Measurements from ENCODE around the gene MUL1.
"Not testable (repeated sequence)": the region's sequence is repeated elsewhere in the genome, so short reads cannot be mapped to it uniquely, and the experiment has no call there.

The MUL1 gene

DNA sequence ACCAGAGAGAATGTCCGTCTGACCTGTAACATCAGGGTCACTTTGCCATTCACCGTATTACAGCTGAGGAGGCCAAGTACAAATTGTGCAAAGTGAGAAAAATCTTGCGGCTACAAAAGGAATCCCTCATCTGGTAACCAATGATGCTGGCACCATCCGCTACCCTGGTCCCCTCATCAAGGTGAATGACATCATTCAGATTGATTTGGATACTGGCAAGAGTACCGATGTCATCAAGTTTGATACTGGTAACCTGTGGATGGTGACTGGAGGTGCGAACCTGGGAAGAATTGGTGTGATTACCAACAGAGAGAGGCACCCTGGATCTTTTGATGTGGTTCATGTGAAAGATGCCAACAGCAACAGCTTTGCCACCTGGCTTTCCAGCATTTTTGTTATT lies 18.3 kb upstream of the MUL1 start:
- WGBS = 83% methylated on average over 6 of the region's 6 CpGs
- Histone ChIP-seq H3K4me2 (ENCODE audit: low read length, poor library complexity, severe bottlenecking) (no peak overlapping the region), H3K79me1 (replicated peaks; ENCODE audit: low read length, poor library complexity, severe bottlenecking) (no peaks in the 10 kb centered on the region), H3K14ac (ENCODE audit: low read length in 2 of 2) (no peak overlapping the region), H3K27me3 (ENCODE audit: control insufficient read depth in 1 of 2, insufficient read depth in 1 of 2, low read length in 2 of 2) (peaks cover 44 to 45% of the 10 kb centered on the region in 2 experiments), H3K4me1 (ENCODE audit: control insufficient read depth, insufficient read depth, low read depth, low read length) (no peaks in the 10 kb centered on the region), H4K8ac (ENCODE audit: low read length) (no peak overlapping the region), H3K4ac (ENCODE audit: low read depth in 1 of 2, low read length in 2 of 2) (no peak overlapping the region), H3K18ac (ENCODE audit: low read depth in 1 of 2, low read length in 2 of 2) (no peak overlapping the region), H2BK120ac (ENCODE audit: low read depth, low read length) (no peak overlapping the region), H3K9me3 (ENCODE audit: control insufficient read depth, low read length) (no peaks in the 10 kb centered on the region), H2BK15ac (ENCODE audit: low read depth, poor library complexity, severe bottlenecking) (no peak overlapping the region), H3K27ac (ENCODE audit: low read length, poor library complexity, severe bottlenecking) (no peak overlapping the region), H4K91ac (ENCODE audit: low read length) (no peak overlapping the region), H2AK5ac (ENCODE audit: low read length, severe bottlenecking) (no peak overlapping the region), H2AFZ (ENCODE audit: low read depth, low read length) (no peak overlapping the region), H3K36me3 (ENCODE audit: control insufficient read depth in 1 of 2, insufficient read depth in 2 of 2, low read depth in 1 of 2, low read length in 2 of 2) (no peaks in the 10 kb centered on the region), H2BK12ac (ENCODE audit: low read length in 2 of 2) (no peak overlapping the region), H3K9ac (ENCODE audit: low read length) (no peak overlapping the region), H2BK5ac (ENCODE audit: low read depth, low read length, poor library complexity, severe bottlenecking) (no peak overlapping the region), H3K23ac (ENCODE audit: low read length in 2 of 2) (no peak overlapping the region), H3K4me3 (ENCODE audit: insufficient read depth in 1 of 2, low read depth in 1 of 2, low read length in 2 of 2) (no peak overlapping the region)
- no peak for DNase-seq

DNA sequence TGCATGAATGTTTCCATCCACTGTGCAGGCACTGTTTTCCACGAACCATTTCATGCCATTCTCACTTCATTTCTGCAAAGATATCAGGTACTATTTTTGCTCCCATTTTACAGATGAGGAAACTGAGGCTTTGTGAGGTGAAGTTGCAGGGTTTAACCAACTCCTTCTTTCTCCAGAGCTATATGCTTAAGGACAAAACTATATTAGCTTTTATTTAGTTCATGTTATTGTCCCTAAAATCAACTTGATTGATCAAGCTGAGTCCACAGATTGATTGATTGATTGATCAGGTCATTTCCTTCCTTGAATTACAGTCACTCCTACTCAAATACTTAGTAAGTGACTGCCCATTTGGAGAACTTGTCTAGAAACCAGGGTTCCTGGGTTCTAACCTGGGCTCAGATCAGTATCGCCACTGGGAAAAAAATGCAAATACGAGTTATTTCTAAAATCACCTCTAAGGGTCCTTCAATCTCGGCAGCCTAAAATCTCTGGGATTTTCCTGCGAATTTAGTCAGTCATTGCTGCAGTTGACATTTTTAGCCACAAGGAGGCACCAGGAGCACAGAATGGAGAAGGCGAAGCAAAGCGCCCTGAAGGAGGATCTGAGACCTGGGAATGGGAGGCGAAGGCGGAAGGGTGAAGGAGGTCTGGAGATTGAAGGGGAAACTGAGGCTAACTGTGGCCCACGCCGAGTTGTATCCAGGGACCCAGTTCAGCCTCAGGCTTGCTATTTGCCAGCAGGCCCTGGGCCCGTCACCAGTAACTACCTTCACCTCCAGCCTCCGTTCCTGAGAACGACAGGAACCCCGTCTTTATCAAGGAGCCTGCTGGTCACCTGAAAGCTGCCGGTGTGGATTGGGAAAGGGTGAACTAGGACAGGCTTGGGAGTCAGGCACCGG lies 14.3 kb upstream of the MUL1 start:
- Histone ChIP-seq H4K91ac (ENCODE audit: low read length) (no peak overlapping the region), H3K23ac (ENCODE audit: low read length in 2 of 2) (no peak overlapping the region), H3K36me3 (ENCODE audit: control insufficient read depth in 1 of 2, insufficient read depth in 2 of 2, low read depth in 1 of 2, low read length in 2 of 2) (no peaks in the 10 kb centered on the region), H3K4me2 (ENCODE audit: low read length, poor library complexity, severe bottlenecking) (no peak overlapping the region), H3K27ac (ENCODE audit: low read length, poor library complexity, severe bottlenecking) (no peak overlapping the region), H2AK5ac (ENCODE audit: low read length, severe bottlenecking) (no peak overlapping the region), H3K18ac (ENCODE audit: low read depth in 1 of 2, low read length in 2 of 2) (no peak overlapping the region), H3K9ac (ENCODE audit: low read length) (peak overlapping the region; percentile 60), H2BK12ac (ENCODE audit: low read length in 2 of 2) (peak overlapping the region in 1 of 2 experiments; percentile 3), H3K4ac (ENCODE audit: low read depth in 1 of 2, low read length in 2 of 2) (no peak overlapping the region), H3K4me1 (ENCODE audit: control insufficient read depth, insufficient read depth, low read depth, low read length) (no peaks in the 10 kb centered on the region), H3K79me1 (replicated peaks; ENCODE audit: low read length, poor library complexity, severe bottlenecking) (no peaks in the 10 kb centered on the region), H2BK5ac (ENCODE audit: low read depth, low read length, poor library complexity, severe bottlenecking) (no peak overlapping the region), H3K27me3 (ENCODE audit: control insufficient read depth in 1 of 2, insufficient read depth in 1 of 2, low read length in 2 of 2) (peaks cover 10 to 11% of the 10 kb centered on the region in 2 experiments), H2BK15ac (ENCODE audit: low read depth, poor library complexity, severe bottlenecking) (no peak overlapping the region), H2AFZ (ENCODE audit: low read depth, low read length) (no peak overlapping the region), H4K8ac (ENCODE audit: low read length) (peak overlapping the region; percentile 79), H2BK120ac (ENCODE audit: low read depth, low read length) (no peak overlapping the region), H3K9me3 (ENCODE audit: control insufficient read depth, low read length) (no peaks in the 10 kb centered on the region), H3K14ac (ENCODE audit: low read length in 2 of 2) (no peak overlapping the region), H3K4me3 (ENCODE audit: insufficient read depth in 1 of 2, low read depth in 1 of 2, low read length in 2 of 2) (peak overlapping the region in 1 of 2 experiments; percentile 62)
- WGBS = 29% methylated on average over 14 of the region's 17 CpGs
- DNase-seq = peak; percentile 78

DNA sequence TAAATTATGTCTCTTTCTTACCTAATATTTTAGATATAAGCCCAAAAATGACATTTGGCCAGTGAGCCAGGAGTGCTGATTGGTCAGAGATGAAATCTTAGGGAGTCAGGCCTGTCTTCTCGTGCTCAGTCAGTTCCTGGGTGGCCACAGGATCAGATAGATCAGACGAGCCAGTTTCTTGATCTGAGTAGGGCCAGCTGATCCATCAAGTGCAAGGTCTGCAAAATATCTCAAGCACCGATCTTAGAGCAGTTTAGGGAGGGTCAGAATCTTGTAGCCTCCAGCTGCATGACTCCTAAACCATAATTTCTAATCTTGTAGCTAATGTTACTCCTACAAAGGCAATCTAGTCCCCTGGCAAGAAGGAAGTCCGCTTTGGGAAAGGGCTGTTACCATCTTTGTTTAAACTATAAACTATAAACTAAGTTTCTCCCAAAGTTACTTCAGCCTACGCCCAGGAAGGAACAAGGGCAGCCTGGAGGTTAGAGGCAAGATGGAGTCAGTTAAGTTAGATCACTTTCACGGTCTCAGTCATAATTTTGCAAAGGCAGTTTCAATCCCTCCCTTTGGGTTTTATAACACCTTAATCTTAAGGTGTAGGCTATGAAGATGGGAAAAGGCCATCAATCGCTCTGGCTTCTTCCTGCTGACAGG lies 11.8 kb upstream of the MUL1 start:
- not testable (repeated sequence) for H2BK15ac ChIP-seq (ENCODE audit: low read depth, poor library complexity, severe bottlenecking); H3K4me3 ChIP-seq (ENCODE audit: insufficient read depth in 1 of 2, low read depth in 1 of 2, low read length in 2 of 2); DNase-seq; H3K9ac ChIP-seq (ENCODE audit: low read length); H3K79me1 ChIP-seq (replicated peaks; ENCODE audit: low read length, poor library complexity, severe bottlenecking); H3K4me2 ChIP-seq (ENCODE audit: low read length, poor library complexity, severe bottlenecking); H2AFZ ChIP-seq (ENCODE audit: low read depth, low read length); H3K23ac ChIP-seq (ENCODE audit: low read length in 2 of 2); H3K14ac ChIP-seq (ENCODE audit: low read length in 2 of 2); H2AK5ac ChIP-seq (ENCODE audit: low read length, severe bottlenecking); H3K4ac ChIP-seq (ENCODE audit: low read depth in 1 of 2, low read length in 2 of 2); H4K8ac ChIP-seq (ENCODE audit: low read length); H2BK12ac ChIP-seq (ENCODE audit: low read length in 2 of 2); H3K27me3 ChIP-seq (ENCODE audit: control insufficient read depth in 1 of 2, insufficient read depth in 1 of 2, low read length in 2 of 2); H3K9me3 ChIP-seq (ENCODE audit: control insufficient read depth, low read length); H3K4me1 ChIP-seq (ENCODE audit: control insufficient read depth, insufficient read depth, low read depth, low read length); H3K27ac ChIP-seq (ENCODE audit: low read length, poor library complexity, severe bottlenecking); H2BK120ac ChIP-seq (ENCODE audit: low read depth, low read length); H2BK5ac ChIP-seq (ENCODE audit: low read depth, low read length, poor library complexity, severe bottlenecking); H3K36me3 ChIP-seq (ENCODE audit: control insufficient read depth in 1 of 2, insufficient read depth in 2 of 2, low read depth in 1 of 2, low read length in 2 of 2); H4K91ac ChIP-seq (ENCODE audit: low read length)
- H3K18ac ChIP-seq (ENCODE audit: low read depth in 1 of 2, low read length in 2 of 2) = peak overlapping the region in 1 of 2 experiments; percentile 21
- WGBS = 77% methylated on average over 6 of the region's 7 CpGs

Data from mesenchymal stem cell (in vitro differentiated cells and primary cell).